ENCODE data around the gene MAPK8IP3.

The MAPK8IP3 gene

GRCh38 chr16:1740234-1740633 is 34.2 kb downstream of the MAPK8IP3 start:
- no peak for TF ChIP-seq EZH2phosphoT487 (IDR thresholded peaks at IDR 0.05; ENCODE audit: borderline replicate concordance, low read length)
- no peak for TF ChIP-seq CTCF (IDR thresholded peaks at IDR 0.05; ENCODE audit: low read depth, low read length, poor library complexity, severe bottlenecking)
- H3K79me2 ChIP-seq (ENCODE audit: control insufficient read depth, low read length), result peaks cover 13% of the 10 kb centered on the region
- peaks cover 37% of the 10 kb centered on the region for H3F3A ChIP-seq (ENCODE audit: control insufficient read depth, insufficient read depth)
- no peak overlapping the region for H3K4me3 ChIP-seq (ENCODE audit: low read length)
- H3K27me3 ChIP-seq (ENCODE audit: control insufficient read depth, low read length), result no peaks in the 10 kb centered on the region
- peaks cover 37% of the 10 kb centered on the region for H3K36me3 ChIP-seq (ENCODE audit: control insufficient read depth, low read length)
- no peaks in the 10 kb centered on the region for H3K4me1 ChIP-seq (ENCODE audit: control insufficient read depth, low read length)
- peaks cover 43% of the 10 kb centered on the region; the same call in 1 of the 2 replicates for H3K9me3 ChIP-seq (ENCODE audit: control insufficient read depth, insufficient read depth, low read length)
- no peak overlapping the region for H3K27ac ChIP-seq (ENCODE audit: low read depth, low read length)
- H4K20me1 ChIP-seq (ENCODE audit: control insufficient read depth, insufficient read depth, low read depth, low read length), result no peaks in the 10 kb centered on the region
- no peaks in the 10 kb centered on the region for H3K9me2 ChIP-seq (replicated peaks; ENCODE audit: control insufficient read depth, low read length)
- no peak overlapping the region for H3K4me2 ChIP-seq (ENCODE audit: low read length)

GRCh38 chr16:1740781-1741490 is 34.9 kb downstream of the MAPK8IP3 start:
- TF ChIP-seq CTCF (IDR thresholded peaks at IDR 0.05; ENCODE audit: low read depth, low read length, poor library complexity, severe bottlenecking) (no peak), EZH2phosphoT487 (IDR thresholded peaks at IDR 0.05; ENCODE audit: borderline replicate concordance, low read length) (no peak)
- H3K27me3 ChIP-seq (ENCODE audit: control insufficient read depth, low read length), result no peaks in the 10 kb centered on the region
- peaks cover 13% of the 10 kb centered on the region for H3K79me2 ChIP-seq (ENCODE audit: control insufficient read depth, low read length)
- H3K9me2 ChIP-seq (replicated peaks; ENCODE audit: control insufficient read depth, low read length), result no peaks in the 10 kb centered on the region
- peaks cover 35% of the 10 kb centered on the region for H3K36me3 ChIP-seq (ENCODE audit: control insufficient read depth, low read length)
- no peak overlapping the region for H3K4me2 ChIP-seq (ENCODE audit: low read length)
- peaks cover 36% of the 10 kb centered on the region; the same call in 1 of the 2 replicates for H3K9me3 ChIP-seq (ENCODE audit: control insufficient read depth, insufficient read depth, low read length)
- H3F3A ChIP-seq (ENCODE audit: control insufficient read depth, insufficient read depth), result peaks cover 30% of the 10 kb centered on the region
- H3K27ac ChIP-seq (ENCODE audit: low read depth, low read length), result no peak overlapping the region
- H4K20me1 ChIP-seq (ENCODE audit: control insufficient read depth, insufficient read depth, low read depth, low read length), result no peaks in the 10 kb centered on the region
- H3K4me1 ChIP-seq (ENCODE audit: control insufficient read depth, low read length), result no peaks in the 10 kb centered on the region
- H3K4me3 ChIP-seq (ENCODE audit: low read length), result no peak overlapping the region

- no peaks in the 10 kb centered on the region for H3K9me2 ChIP-seq (replicated peaks; ENCODE audit: control insufficient read depth, low read length)
- H3K27me3 ChIP-seq (ENCODE audit: control insufficient read depth, low read length), result no peaks in the 10 kb centered on the region
- no peaks in the 10 kb centered on the region for H4K20me1 ChIP-seq (ENCODE audit: control insufficient read depth, insufficient read depth, low read depth, low read length)
- peaks cover 29% of the 10 kb centered on the region; the same call in 1 of the 2 replicates for H3K9me3 ChIP-seq (ENCODE audit: control insufficient read depth, insufficient read depth, low read length)
- peaks cover 25% of the 10 kb centered on the region for H3F3A ChIP-seq (ENCODE audit: control insufficient read depth, insufficient read depth)
- H3K4me3 ChIP-seq (ENCODE audit: low read length), result no peak overlapping the region
- peaks cover 36% of the 10 kb centered on the region for H3K36me3 ChIP-seq (ENCODE audit: control insufficient read depth, low read length)
- no peaks in the 10 kb centered on the region for H3K4me1 ChIP-seq (ENCODE audit: control insufficient read depth, low read length)
- no peak overlapping the region for H3K27ac ChIP-seq (ENCODE audit: low read depth, low read length)
- no peak overlapping the region for H3K4me2 ChIP-seq (ENCODE audit: low read length)
- peaks cover 13% of the 10 kb centered on the region for H3K79me2 ChIP-seq (ENCODE audit: control insufficient read depth, low read length)
- TF ChIP-seq CTCF (IDR thresholded peaks at IDR 0.05; ENCODE audit: low read depth, low read length, poor library complexity, severe bottlenecking) (no peak), EZH2phosphoT487 (IDR thresholded peaks at IDR 0.05; ENCODE audit: borderline replicate concordance, low read length) (no peak)
These were observed 35.7 kb downstream of the MAPK8IP3 start for GRCh38 chr16:1741553-1742165.

Data from DOHH2 (cell line).